AG09309 (cell line): ENCODE results near the gene SEC22C.

Experiments used
- DNase-seq: peaks from one replicate; pipeline ENCODE4 v3.0.0-alpha.2; 2010; ENCODE audit warnings: low read depth
- H3K4me3 ChIP-seq: 2 replicates; pipeline ENCODE4 v1.5.1; 2011; ENCODE audit warnings: mild to moderate bottlenecking, low read depth, low read length, moderate library complexity; ENCODE audit not compliant: control insufficient read depth
- CTCF ChIP-seq: IDR thresholded peaks from 2 replicates; pipeline ENCODE4 v1.5.1; 2011; ENCODE audit warnings: mild to moderate bottlenecking, low read depth, low read length, inconsistent platforms; ENCODE audit not compliant: insufficient read depth, control insufficient read depth; ENCODE audit errors: missing control alignments

SEC22C gene

GRCh38 chr3:42500091-42500490 lies 81.7 kb downstream of the SEC22C start:
- no peak overlapping the region for H3K4me3 ChIP-seq
- no peak for TF ChIP-seq CTCF
- no peak for DNase-seq

GRCh38 chr3:42499478-42499871 lies 82.3 kb downstream of the SEC22C start:
- no peak for TF ChIP-seq CTCF
- no peak for DNase-seq
- H3K4me3 ChIP-seq, result no peak overlapping the region

GRCh38 chr3:42498791-42499477 lies 82.8 kb downstream of the SEC22C start:
- no peak overlapping the region for H3K4me3 ChIP-seq
- no peak for TF ChIP-seq CTCF
- no peak for DNase-seq

GRCh38 chr3:42498034-42498433 lies 83.7 kb downstream of the SEC22C start:
- no peak for TF ChIP-seq CTCF
- no peak for DNase-seq
- no peak overlapping the region for H3K4me3 ChIP-seq
